GM12801 (cell line): Measurements from ENCODE around the gene KCNIP3.

Experiments used
- TF ChIP-seq, protein P1 (sequence below): IDR thresholded peaks from one replicate; pipeline ENCODE4 v1.5.1; 2011; ENCODE audit warnings: control low read depth; ENCODE audit not compliant: insufficient read length; ENCODE audit errors: extremely low read depth

KCNIP3 gene

DNA sequence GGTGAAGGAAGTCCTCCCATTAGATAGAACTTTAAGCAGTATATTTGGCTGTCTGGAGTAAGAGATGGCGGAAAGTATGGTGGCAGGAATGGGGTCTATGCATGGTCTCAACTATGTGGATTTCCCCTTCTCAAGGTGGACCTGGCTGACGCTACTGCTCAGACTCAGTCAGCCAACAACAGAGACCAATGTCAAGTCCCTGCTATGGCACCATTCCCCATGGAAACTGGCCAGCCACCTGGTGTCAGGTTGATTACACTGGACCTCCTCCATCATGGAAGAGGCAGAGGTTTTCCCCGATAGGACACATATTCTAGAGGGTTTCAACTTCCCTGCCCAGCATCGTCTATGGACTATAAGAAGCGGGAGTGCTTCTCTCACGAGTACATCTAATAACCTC is 96.8 kb downstream of the KCNIP3 start:
- TF ChIP-seq, protein P1, sequence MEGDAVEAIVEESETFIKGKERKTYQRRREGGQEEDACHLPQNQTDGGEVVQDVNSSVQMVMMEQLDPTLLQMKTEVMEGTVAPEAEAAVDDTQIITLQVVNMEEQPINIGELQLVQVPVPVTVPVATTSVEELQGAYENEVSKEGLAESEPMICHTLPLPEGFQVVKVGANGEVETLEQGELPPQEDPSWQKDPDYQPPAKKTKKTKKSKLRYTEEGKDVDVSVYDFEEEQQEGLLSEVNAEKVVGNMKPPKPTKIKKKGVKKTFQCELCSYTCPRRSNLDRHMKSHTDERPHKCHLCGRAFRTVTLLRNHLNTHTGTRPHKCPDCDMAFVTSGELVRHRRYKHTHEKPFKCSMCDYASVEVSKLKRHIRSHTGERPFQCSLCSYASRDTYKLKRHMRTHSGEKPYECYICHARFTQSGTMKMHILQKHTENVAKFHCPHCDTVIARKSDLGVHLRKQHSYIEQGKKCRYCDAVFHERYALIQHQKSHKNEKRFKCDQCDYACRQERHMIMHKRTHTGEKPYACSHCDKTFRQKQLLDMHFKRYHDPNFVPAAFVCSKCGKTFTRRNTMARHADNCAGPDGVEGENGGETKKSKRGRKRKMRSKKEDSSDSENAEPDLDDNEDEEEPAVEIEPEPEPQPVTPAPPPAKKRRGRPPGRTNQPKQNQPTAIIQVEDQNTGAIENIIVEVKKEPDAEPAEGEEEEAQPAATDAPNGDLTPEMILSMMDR = no peak

DNA sequence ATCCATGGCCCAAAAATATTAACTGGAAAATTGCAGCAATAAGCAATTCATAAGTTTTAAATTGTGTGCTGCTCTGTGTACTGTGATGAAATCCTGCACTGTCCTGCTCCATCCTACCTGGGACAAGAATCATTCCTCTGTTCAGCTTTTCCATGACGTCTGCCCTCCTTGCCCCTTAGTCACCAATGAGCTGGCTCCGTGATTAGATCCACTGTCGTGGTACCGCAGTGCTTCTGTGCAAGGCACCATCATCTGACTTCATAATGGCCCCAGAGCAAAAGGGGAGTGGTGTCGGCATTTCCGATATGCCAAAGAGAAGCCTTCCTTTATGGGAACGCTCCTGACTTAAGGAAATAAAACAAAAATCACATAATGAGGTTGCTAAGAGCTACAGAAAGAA is 101.9 kb downstream of the KCNIP3 start:
- TF ChIP-seq, protein P1 = no peak

- TF ChIP-seq, protein P1 = no peak
Observed at GRCh38 chr2:95401480-95401879, 104.3 kb downstream of the KCNIP3 start.

DNA sequence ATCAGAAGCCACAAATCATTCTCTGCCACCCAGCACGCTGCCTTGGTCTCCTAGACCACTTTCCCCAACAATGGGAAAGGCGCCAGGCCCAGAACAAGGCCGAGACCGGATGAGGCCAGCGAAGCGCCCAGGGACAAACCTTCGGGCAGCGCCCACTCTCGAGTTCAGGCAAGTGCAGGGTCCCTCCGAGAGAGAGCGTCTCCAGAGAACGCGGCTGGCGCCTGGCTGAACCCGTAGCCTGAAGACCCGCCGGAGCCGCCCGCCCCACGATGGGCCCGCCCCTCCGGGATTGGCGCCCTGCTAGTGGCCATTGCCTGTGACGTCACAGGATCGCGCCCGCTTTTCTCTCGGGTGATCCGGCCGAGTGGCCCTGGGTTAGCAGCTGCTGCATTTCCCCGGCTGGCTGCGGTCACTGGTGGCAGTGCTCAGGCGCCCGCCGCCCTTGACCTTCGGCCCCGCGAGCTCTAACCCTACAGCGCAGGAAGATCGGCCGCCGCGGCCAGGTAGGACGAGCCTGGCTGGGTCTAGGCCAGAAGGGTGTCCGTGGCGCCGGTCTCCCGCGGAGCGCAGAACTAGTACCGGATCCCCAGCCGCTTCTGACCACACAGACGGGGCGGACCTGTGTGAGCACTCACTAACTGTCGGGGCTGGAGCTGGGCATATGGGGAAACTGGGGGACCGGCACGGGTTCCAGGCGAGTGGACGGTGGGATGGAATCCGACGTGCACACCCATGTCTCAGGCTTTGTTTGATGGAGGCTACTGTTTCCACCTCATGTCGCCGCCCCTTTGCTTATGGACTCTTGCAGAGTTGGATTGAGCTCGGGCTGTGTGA is 105.4 kb downstream of the KCNIP3 start, which contains the start of gene FAHD2A:
TSS of gene FAHD2A (plus strand) at position 339 of the 834 bp plus-strand sequence. CDS start 2,851 bp downstream, outside the sequence.
- TF ChIP-seq, protein P1 = no peak
